Cardiac septum (tissue), 1 donor: Measurements from ENCODE around the gene PRKCB. TPM values are rescaled to one million over a fixed set of nuclear protein-coding genes. Genes with fewer than 3 reads are reported as not detected.
A peak's percentile ranks its signal among the peaks of the same experiment; 100 is the strongest.

Source experiments
- DNase-seq: peaks from one replicate; pipeline ENCODE4 v3.0.0-alpha.2; 2020; ENCODE audit warnings: low spot score
- intact Hi-C: fragments of 100-400 bp; cut with DNase I; formaldehyde crosslinking; loops from one replicate; pipeline ENCODE4 v1.14.0; 2022
- total RNA-seq: library from RNA; stranded (reverse); fragmentation: NEBNext Ultra II Directional; extraction: Animal tissue kit (Norgen Biotek cat#: 25700); gene quantifications from one replicate; pipeline ENCODE4 v1.2.1, GENCODE V29; 2021
- donor health status: DM: no; HTN: no; CAD: no.

The PRKCB gene
- total RNA-seq, 1 donor from 2014 or later = 2.3 TPM

- DNase-seq = no peak
- intact Hi-C loops = no loop called here
Measured at GRCh38 chr16:23833960-23834685, 1.7 kb upstream of the PRKCB start.

GRCh38 chr16:23836078-23836403, 258 bp downstream of the PRKCB start:
- intact Hi-C loops = no loop called here
- no peak for DNase-seq

GRCh38 chr16:23836404-23837311, 875 bp downstream of the PRKCB start:
- intact Hi-C loops = no loop called here
- DNase-seq = peak; percentile 83

GRCh38 chr16:23837553-23838308, 1.9 kb downstream of the PRKCB start:
- DNase-seq = no peak
- intact Hi-C loops = no loop called here

GRCh38 chr16:23838485-23839142, 2.8 kb downstream of the PRKCB start:
- no peak for DNase-seq
- intact Hi-C loops = no loop called here

- intact Hi-C loops = no loop called here
- DNase-seq = no peak
Measured at GRCh38 chr16:23840310-23840709, 4.5 kb downstream of the PRKCB start.

GRCh38 chr16:23842137-23842600, 6.4 kb downstream of the PRKCB start:
- no peak for DNase-seq
- intact Hi-C loops = no loop called here

DNA sequence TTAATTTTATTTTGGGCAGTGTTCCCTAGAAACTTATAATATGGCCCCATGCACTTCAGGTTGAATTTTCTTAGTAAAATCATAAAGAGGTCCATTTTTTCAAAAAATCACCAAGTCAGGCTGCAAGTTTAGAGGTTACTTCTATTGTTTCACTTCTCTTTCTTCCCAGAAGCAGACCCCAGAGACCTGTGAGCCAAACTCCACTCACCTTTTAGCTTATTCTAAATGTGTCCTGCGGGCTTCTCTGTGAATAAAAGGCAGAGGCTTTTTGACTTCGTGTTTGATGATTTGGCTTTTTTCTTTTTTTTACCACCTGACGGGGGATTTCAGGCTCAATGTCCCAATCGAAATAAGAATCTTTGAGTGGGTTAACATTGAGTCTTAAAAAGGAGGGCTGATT, 7.4 kb downstream of the PRKCB start:
- intact Hi-C loops = no loop called here
- no peak for DNase-seq

DNA sequence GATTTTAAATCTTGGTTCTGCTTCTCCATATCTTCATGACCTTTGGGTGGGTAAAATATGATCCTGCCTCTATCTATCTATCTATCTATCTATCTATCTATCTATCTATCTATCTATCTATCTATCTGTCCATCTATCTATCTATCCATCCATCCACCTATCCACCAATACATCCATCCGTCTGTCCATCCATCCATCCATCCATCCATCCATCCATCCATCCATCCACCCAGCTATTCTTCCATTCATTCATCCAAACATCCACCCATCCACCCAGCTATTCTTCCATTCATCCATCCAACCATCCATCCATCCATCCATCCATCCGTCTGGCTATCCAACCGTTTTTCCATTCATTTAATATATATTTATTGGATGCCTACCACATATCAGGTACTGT, 11.5 kb downstream of the PRKCB start:
- no peak for DNase-seq
- intact Hi-C loops = no loop called here

- intact Hi-C loops = no loop called here
- no peak for DNase-seq
Measured at GRCh38 chr16:23847948-23848347, 12.2 kb downstream of the PRKCB start.

DNA sequence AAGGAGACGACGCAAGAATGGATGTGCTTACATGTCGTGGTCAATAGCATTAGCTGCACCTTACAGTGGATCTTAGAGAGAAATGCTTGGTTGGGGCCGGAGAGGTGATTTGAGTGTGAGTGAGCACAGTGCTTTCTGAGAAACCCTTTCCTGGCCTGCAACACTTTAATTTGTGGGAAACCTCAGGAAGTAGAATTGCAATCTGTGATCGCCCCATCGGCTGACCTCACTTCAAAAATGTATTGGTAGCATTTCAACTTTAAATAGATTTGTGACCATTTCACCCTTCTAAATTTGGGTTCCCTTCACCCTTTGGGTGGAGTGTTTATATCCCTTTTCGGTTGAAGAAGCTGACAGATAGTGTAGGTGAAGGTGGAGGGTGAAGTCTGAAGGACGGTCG, 13.2 kb downstream of the PRKCB start:
- intact Hi-C loops = no loop called here
- DNase-seq = no peak

DNA sequence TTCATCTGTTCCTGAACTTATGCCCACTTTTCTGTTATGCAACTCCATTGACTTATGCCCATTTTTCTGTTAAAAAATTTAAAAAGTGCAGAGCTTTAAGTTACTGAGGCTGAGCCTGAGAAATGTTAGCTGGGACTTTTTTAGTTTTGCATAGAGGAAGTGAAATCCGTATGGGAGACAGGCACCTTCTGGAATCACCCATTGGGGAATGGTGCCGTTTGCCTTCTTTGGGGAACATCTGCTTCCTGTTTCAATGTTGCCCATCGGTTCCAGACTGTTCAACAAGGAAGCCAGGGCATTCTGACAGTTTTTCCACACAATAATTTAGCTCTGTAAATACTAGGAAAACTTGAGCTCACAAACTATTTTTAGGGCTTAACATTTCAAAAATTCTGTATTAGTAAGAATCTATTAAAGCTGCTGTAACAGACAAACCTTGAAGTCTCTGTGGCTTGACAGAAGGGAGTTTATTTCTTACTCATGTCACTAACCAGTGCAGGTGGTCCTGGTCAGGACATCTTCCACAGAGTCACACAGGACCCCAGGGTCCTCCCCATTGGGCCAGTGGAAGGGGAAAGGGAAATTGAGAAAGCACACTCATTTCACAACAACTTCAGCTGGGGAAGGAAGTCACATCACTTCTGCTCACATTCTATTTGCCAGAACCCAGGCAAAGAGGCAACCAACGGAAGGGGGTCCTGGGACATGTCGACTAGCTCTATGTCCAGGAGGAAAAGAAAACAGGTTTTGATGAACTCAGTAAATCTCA, 17.2 kb downstream of the PRKCB start:
- intact Hi-C loops = no loop called here

GRCh38 chr16:23855010-23855409, 19.2 kb downstream of the PRKCB start:
- peak; percentile 82 for DNase-seq
- intact Hi-C loops = no loop called here

More for the DNA sequence above, 17.2 kb downstream of the PRKCB start:
- DNase-seq = no peak

GRCh38 chr16:23856251-23856709, 20.5 kb downstream of the PRKCB start:
- intact Hi-C loops = no loop called here
- no peak for DNase-seq

- DNase-seq = no peak
- intact Hi-C loops = no loop called here
Measured at GRCh38 chr16:23857256-23857880, 21.6 kb downstream of the PRKCB start.

- no peak for DNase-seq
- intact Hi-C loops = no loop called here
Measured at GRCh38 chr16:23857881-23858269, 22.1 kb downstream of the PRKCB start.

DNA sequence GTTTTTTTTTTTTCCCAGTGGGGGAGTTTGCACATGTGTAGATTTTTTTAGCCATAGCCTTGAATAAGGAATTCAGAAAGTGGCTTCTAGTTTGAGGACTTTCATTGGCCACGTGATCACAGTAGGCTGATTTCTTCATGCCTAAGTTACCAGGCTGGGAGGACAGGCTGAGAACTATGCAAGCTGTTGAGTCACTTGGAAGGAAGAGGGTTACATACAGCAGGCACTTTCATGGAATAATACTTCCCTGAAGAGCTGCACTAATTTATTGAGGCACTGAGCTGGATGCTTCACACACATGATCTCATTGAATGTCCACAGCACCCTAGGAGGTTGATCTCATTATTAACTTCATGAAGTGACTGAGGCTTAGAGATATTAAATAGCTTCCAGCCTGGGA, 22.8 kb downstream of the PRKCB start:
- no peak for DNase-seq
- intact Hi-C loops = no loop called here

GRCh38 chr16:23859713-23860269, 24.0 kb downstream of the PRKCB start:
- DNase-seq = no peak
- intact Hi-C loops = no loop called here
